KMS-11 (cell line): ENCODE results near the gene UBE2G2.

Experiments
- H2AFZ ChIP-seq: fragments of 200-600 bp; sonication (generic); 2 replicates; pipeline ENCODE4 v1.6.1; 2016; ENCODE audit warnings: antibody characterized with exemption, mixed run types, low read depth
- H3K27ac ChIP-seq: fragments of 200-600 bp; sonication (generic); 2 replicates; pipeline ENCODE4 v1.6.1; 2016; ENCODE audit warnings: mild to moderate bottlenecking, mixed run types
- H3K27me3 ChIP-seq: fragments of 200-600 bp; sonication (generic); 2 replicates; pipeline ENCODE4 v1.6.1; 2017; ENCODE audit warnings: mild to moderate bottlenecking, low read depth, mixed run types, moderate library complexity; ENCODE audit not compliant: insufficient read depth
- H3K36me3 ChIP-seq: fragments of 200-600 bp; sonication (generic); 2 replicates; pipeline ENCODE4 v1.6.1; 2017; ENCODE audit warnings: mild to moderate bottlenecking, mixed run types; ENCODE audit not compliant: insufficient read depth
- H3K4me1 ChIP-seq: fragments of 200-600 bp; sonication (generic); 2 replicates; pipeline ENCODE4 v1.6.1; 2016; ENCODE audit warnings: mild to moderate bottlenecking, low read depth, mixed run types; ENCODE audit not compliant: poor library complexity, severe bottlenecking
- H3K4me2 ChIP-seq: fragments of 200-600 bp; sonication (generic); 2 replicates; pipeline ENCODE4 v1.7.0; 2016; ENCODE audit warnings: mild to moderate bottlenecking, mixed run types
- H3K4me3 ChIP-seq: fragments of 200-600 bp; sonication (generic); IDR thresholded peaks from 2 replicates; pipeline ENCODE4 v1.6.1; 2017; ENCODE audit warnings: low read depth, low read length, mixed read lengths; ENCODE audit not compliant: insufficient read depth
- H3K79me2 ChIP-seq: fragments of 200-600 bp; sonication (generic); 2 replicates; pipeline ENCODE4 v1.6.1; 2016; ENCODE audit warnings: low read depth, mixed run types; ENCODE audit not compliant: insufficient read depth
- H3K9ac ChIP-seq: fragments of 200-600 bp; sonication (generic); 2 replicates; pipeline ENCODE4 v1.6.1; 2016; ENCODE audit warnings: mild to moderate bottlenecking, mixed run types
- H4K20me1 ChIP-seq: fragments of 200-600 bp; sonication (generic); 2 replicates; pipeline ENCODE4 v1.6.1; 2016; ENCODE audit warnings: mild to moderate bottlenecking, mixed run types; ENCODE audit not compliant: insufficient read depth
- CTCF ChIP-seq: fragments of 200-600 bp; sonication (generic); conservative IDR thresholded peaks from 2 replicates; pipeline ENCODE4 v1.6.1; 2017; ENCODE audit warnings: low read depth, mild to moderate bottlenecking, antibody characterized with exemption, low read length, moderate library complexity, mixed read lengths

Gene UBE2G2

GRCh38 chr21:44730028-44730395, 71.6 kb downstream of the UBE2G2 start:
- Histone ChIP-seq H3K79me2 (no peaks in the 10 kb centered on the region), H3K4me1 (no peaks in the 10 kb centered on the region), H3K27ac (no peak overlapping the region), H3K4me2 (no peak overlapping the region), H3K36me3 (no peaks in the 10 kb centered on the region), H3K27me3 (peaks cover 89% of the 10 kb centered on the region), H3K9ac (no peak overlapping the region), H2AFZ (no peak overlapping the region), H3K4me3 (no peak overlapping the region), H4K20me1 (no peaks in the 10 kb centered on the region)
- no peak for TF ChIP-seq CTCF

GRCh38 chr21:44729336-44730027, 72.1 kb downstream of the UBE2G2 start:
- H3K27me3 ChIP-seq = peaks cover 89% of the 10 kb centered on the region
- H2AFZ ChIP-seq = no peak overlapping the region
- H3K36me3 ChIP-seq = no peaks in the 10 kb centered on the region
- no peak for TF ChIP-seq CTCF
- no peak overlapping the region for H3K4me2 ChIP-seq
- H3K4me1 ChIP-seq = no peaks in the 10 kb centered on the region
- no peaks in the 10 kb centered on the region for H4K20me1 ChIP-seq
- H3K79me2 ChIP-seq = no peaks in the 10 kb centered on the region
- no peak overlapping the region for H3K27ac ChIP-seq
- H3K4me3 ChIP-seq = no peak overlapping the region
- no peak overlapping the region for H3K9ac ChIP-seq

GRCh38 chr21:44728716-44729115, 72.9 kb downstream of the UBE2G2 start:
- H4K20me1 ChIP-seq = no peaks in the 10 kb centered on the region
- no peak overlapping the region for H2AFZ ChIP-seq
- no peak overlapping the region for H3K4me3 ChIP-seq
- H3K36me3 ChIP-seq = no peaks in the 10 kb centered on the region
- no peak overlapping the region for H3K4me2 ChIP-seq
- H3K9ac ChIP-seq = no peak overlapping the region
- no peaks in the 10 kb centered on the region for H3K4me1 ChIP-seq
- no peak overlapping the region for H3K27ac ChIP-seq
- no peak for TF ChIP-seq CTCF
- peaks cover 90% of the 10 kb centered on the region for H3K27me3 ChIP-seq
- H3K79me2 ChIP-seq = no peaks in the 10 kb centered on the region

- H3K27me3 ChIP-seq = peaks cover 91% of the 10 kb centered on the region
- H3K79me2 ChIP-seq = no peaks in the 10 kb centered on the region
- no peak overlapping the region for H2AFZ ChIP-seq
- H3K4me3 ChIP-seq = no peak overlapping the region
- H3K9ac ChIP-seq = no peak overlapping the region
- TF ChIP-seq CTCF = no peak
- H3K4me1 ChIP-seq = no peaks in the 10 kb centered on the region
- no peak overlapping the region for H3K27ac ChIP-seq
- no peaks in the 10 kb centered on the region for H4K20me1 ChIP-seq
- H3K36me3 ChIP-seq = no peaks in the 10 kb centered on the region
- H3K4me2 ChIP-seq = no peak overlapping the region
Observed at GRCh38 chr21:44727757-44728156, 73.9 kb downstream of the UBE2G2 start.
